IPS DF 19.7 (cell line): ENCODE data around the gene MCOLN2.
"Not testable (repeated sequence)": the region's sequence is repeated elsewhere in the genome, so short reads cannot be mapped to it uniquely, and the experiment has no call there.

Source experiments
- DNase-seq: peaks from one replicate; pipeline ENCODE4 v3.0.0-alpha.2; 2013; ENCODE audit warnings: low read depth, low spot score

MCOLN2 gene

DNA sequence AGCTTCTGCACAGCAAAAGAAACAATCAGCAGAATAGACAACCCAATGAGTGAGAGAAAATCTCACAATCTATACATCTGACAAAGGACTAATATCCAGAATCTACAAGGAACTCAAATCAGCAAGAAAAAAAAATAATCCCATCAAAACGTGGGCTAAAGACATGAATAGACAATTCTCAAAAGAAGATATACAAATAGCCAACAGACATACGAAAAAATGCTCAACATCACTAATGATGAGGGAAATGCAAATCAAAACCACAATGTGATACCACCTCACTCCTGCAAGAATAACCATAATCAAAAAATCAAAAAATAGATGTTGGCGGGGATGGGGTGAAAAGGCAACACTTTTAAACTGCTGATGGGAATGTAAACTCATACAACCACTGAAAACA is 10.4 kb downstream of the MCOLN2 start:
- not testable (repeated sequence) for DNase-seq

DNA sequence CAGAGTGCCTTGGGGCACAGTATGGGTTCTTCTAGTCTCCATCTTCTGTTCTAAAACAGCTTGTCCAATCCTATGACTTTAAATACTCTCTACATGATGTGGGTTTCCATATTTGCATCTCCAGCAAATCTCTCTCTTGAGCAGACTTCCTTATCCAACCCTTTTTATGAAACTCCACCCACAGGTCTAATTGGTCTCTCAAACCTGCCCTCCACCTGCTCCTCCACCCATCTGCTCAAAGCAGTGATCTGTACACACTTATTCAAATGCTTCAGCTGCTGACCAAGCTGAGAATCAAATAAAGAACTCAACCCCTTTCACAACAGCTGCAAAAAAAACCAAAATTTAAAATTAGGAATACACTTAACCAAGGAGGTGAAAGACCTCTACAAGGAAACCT is 11.5 kb downstream of the MCOLN2 start:
- no peak for DNase-seq

DNA sequence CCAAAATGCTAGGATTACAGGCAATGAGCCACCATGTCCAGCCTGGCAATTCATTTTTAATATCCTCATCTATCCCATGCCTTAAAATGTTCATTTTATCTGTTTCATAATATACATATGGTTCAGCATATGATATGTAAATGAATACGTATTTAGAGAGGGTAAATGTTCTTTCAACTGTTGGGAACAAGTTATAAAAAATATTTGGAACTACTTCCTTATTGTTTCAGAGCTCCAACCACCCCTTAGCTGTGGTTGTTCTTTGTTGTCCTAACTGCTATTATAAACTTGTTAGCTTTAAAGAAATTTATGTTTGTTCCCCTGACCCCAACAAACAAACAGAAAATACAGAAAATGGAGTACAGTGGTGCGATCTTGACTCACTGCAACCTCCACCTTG is 14.5 kb downstream of the MCOLN2 start:
- no peak for DNase-seq

DNA sequence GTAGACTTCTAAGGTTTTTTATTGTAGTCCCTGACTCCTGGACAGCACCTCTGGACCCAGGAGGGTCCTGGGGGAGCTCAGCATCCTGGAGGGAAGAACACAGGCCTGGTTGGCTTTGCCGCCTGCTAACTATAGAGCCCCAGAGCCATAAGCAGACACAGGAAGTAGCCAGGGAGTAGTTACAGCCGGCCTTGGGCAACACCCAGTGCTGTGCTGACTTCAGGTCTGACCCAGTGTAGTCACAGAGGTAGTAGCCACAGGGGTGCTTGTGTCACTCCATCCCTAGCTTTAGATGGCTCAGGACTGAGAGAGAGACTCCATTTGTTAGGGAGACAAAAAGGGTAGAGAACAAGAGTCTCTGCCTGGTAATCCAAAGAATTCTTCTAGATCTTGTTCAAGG is 21.9 kb downstream of the MCOLN2 start:
- no peak for DNase-seq

DNA sequence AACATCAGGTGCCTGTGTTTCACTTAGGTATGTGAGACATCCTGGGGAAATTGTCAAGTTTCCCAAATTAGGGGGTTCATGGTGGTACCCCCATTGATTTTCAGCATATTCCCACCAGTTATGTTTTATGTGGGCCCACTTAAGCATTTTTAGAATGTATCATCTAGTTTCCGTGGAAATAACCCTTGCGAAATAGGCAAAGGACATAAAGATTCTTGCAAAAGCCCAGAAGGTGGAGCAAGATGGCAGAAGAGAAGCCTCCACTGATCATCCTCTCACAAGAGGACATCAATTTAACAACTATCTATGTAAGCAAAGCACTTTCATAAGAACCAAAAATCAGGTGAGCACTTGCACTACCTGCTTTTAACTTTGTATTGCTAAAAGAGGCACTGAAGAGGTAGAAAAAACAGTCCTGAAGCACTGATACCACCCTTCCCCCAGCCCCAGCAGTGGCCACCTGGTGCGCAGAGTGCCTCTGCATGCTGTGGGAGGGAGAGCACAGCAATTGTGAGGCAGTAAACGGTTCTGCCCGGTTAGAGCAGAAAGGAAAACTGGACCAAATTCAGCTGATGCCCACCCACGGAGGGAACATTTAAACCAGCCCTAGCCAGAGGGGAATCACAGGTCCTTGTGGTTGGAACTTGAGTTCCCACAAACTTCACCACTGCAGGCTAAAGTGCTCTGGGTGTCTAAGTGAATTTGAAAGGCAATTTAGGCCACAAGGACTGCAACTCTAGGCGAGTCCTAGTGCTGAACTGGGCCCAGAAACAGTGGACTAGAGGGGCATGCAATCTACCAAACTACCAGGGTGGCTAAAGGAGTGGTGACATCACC is 23.2 kb downstream of the MCOLN2 start:
- no peak for DNase-seq

DNA sequence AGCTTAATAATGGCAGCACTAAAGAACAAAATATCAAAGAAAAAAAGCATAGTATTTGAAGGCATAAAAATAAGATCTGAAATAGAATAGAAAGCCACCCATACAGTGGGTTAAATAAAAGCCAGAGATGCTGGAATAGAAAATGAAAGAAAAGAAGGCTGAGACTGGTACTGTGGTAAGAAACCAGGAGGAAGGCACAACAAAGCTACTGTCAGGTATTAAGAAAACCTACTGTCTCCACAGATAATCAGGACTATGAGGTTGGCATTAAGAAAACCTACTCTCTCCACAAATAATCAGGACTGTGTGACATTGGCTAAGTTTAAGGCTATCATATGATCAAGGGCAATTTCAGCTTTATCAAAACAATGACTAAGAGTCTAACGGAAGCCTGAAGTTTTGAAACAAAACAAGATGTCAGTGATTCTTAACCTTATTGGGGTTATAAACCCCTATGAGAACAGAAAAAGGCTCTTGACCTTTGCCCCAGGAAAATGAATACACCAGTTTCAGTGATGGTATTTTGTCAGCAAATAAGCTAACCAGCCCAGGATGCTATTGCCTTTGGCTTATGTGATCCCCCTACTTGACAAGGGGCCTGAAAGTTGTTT is 24.4 kb downstream of the MCOLN2 start:
- DNase-seq: no peak

DNA sequence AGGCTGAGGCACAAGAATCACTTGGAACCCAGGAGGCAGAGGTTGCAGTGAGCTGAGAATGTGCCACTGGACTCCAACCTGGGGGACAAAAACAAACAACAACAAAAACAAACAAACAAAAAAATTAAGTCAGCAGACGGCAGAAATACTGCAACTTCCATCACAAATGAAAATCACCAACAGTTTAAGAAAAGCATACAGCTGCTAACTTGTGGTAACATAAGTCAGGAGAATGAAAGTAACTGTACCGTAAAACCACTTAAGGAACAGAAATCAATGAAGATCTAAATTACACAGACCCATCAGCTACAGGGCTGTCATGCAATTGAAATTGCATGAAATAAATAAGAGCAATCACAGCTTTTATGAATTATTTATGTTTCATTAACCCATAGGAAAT is 25.0 kb downstream of the MCOLN2 start:
- no peak for DNase-seq

DNA sequence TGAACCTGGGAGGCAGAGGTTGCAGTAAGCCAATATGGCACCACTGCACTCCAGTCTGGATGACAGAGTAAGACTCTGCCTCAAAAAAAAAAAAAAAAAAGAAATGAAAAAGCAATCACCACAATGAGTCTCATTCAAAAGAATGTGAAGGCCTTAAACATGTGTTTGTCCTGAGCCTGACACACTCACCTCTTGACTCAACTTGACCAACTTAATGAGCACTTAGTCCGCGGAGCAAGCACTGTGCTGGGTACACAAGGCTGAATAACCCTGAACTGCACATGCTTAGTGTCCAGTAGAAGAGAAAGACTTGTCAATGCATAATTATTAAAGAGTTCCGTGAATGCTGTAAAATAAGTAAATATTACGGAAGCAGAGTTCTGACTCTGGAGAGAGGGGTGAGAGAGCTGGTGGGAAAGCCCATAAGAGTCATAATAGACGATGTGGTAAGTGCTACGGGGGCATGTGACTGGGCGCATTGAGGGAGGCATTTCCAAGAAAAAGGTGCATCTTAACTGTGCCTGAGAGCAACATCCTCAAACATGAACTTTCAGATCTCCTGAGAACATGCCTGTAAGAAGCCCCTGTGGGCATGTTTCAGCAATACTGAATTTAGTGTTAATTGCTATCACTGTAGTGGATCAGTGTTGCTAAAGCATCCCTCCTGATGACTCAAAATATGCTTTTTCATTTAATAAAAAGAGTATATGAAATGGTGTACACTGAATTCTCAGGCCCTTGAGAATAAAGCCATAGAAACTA is 27.2 kb downstream of the MCOLN2 start:
- no peak for DNase-seq

DNA sequence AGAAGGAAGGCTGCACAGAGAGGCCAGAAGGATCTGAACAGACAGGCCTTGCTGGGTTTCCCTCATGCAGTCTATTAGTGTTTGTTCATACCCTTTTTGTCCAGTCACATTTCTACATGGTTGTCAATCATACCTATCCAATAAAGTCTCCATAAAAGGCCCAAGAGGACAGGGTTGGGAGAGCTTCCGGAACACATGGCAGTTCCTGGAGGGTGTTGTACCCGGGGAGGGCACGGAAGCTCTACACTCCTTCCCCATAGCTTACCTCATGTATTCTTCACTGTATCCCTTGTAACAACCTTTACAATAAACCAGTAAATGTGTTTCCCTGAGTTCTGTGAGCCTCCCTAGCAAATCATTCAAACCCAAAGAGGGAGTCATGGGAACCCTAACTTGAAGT is 28.0 kb downstream of the MCOLN2 start:
- DNase-seq: no peak

DNA sequence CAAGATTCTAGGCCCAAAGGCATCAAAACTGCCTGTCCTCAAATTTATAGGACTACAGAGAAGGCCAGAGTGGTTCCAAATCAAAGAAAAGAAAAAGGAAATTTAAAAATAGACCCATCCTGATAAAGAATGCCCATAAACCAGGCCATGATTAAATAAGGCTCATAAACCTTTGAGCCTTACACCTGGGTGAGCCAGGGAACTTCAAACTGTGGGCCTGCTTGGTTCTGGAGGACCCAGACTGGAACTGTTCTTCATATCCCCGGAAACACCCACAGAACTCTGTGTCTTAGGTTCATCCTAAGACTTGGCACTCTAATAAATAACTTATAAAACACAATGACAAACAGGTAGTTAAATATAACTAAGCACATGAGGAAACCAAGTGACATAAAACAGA is 28.8 kb downstream of the MCOLN2 start:
- DNase-seq: no peak

DNA sequence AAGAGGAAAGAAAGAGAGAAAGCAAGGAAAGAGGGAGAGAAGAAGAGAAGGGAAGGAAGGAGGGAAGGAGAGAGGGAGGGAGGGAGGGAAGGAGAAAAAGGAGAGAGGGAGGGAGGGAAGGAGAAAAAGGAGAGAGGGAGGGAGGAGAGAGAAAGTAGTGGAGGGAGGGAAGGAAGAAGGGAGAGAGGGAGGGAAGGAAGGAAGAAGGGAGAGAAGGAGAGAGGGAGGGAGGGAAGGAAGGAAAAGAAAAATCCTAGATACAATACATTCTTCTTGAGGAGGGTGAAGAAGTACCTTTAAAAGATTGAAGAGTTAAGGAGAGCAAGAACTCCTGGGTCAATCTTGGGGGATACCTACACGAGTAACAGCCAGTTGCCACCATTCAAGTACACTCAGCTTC is 29.2 kb downstream of the MCOLN2 start:
- DNase-seq: no peak

DNA sequence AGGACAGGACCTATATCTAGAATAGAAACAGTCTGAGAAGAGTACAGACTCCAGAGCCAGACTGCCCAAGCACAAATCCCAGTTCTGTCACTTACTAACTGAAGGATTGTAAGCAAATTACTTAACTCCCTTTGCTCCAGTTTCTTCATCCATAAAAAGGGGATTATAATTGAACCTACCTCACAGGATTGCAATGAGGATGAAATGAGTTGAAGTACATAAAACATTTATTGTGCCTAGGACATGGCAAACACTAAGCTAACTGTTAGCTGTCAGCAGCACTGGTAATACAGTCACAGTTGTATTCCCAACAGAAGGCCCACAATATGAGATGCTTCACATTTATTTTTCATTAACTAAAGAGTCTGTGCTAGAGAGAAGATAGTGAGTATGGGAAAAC is 33.9 kb downstream of the MCOLN2 start:
- DNase-seq: no peak

DNA sequence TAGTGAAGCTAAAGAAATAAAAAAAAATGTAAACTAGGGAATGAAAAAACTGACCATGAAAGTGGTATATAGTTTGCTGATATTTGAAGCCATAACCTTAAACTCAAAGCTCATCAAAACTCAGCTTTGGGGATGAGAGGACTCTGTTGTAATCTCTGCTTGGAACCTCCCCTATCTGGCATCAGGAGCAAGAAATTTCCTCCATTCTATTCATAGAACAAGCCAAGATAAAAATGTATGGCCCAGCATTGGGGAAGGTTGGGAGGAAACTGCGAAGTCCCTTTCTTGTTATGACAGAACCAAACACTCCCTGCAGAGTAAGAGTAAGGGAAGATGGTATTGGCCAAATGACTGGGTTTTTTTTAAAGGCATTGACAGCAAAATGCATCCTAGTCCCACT is 35.6 kb downstream of the MCOLN2 start:
- DNase-seq: no peak

DNA sequence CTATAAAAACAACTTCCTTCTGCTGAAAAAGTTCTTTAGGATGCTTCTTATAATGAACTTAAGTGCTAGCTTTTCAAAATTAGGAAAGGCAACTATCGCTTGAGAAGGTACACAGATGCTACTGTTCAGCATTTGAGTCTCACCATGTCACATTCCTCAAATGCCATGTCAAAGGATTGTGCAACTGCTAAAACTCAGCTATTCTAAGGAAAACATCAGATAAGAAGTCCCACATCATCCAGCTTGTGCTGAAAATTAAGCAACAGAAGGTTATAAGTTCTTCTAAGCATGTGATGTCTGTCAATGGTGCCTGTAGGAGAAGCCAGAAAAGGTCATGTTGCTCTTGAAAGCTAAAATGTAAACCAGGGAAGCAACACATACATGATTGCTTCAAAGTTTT is 36.5 kb downstream of the MCOLN2 start:
- no peak for DNase-seq

DNA sequence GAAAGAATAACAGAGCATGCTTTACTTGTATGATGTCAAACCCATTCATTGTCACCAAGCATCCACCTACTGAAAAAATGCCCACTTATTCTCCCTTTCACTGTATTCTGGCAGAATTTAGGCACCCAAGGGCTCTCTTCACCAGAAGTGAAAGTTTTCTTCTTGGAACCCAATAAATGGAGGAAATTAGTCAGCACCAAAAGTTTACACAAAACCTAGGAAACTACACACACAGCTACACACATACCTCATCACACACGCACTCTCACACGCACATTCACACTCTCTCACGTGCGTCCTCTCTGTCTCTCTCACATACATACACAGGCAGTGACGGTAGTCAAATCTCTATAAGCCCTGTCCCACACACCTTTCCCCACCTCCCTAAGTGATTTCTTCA is 37.6 kb downstream of the MCOLN2 start:
- no peak for DNase-seq

DNA sequence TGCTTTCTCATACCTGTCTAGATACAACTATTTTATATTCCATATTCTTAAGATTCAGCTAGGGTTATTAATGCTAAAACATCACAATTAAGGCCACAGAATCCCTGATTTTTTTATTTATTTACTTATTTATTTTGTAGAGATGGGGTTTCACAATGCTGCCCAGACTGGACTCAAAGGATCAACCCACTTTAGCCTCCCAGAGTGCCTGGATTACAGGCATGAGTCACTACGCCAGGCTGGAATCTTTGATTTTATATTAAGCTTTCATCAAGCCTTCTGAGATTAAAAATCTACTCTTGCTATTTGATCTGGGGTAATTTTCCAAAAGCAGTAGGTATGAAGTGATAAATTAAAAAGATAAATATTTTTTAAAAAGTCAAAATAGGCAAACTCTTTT is 38.9 kb downstream of the MCOLN2 start:
- no peak for DNase-seq

DNA sequence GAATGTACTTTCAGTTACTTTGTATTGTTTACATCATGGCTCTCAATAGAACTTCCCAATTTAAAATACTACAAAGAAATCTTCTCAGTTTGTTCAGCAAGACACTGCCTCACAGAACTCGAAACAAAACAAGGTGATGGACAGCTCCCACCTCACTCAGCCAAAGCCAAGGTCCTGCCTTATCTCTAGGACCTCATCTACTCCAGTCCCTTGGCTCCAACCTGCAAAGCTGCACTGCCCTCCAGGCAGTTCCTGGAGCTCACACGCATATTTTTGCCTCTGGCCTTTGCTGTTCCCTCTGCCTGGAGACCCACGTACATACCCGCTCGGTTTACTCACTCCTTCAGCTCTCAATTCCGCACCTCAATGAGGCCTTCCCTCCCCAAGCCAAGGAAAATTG is 40.3 kb downstream of the MCOLN2 start:
- no peak for DNase-seq

DNA sequence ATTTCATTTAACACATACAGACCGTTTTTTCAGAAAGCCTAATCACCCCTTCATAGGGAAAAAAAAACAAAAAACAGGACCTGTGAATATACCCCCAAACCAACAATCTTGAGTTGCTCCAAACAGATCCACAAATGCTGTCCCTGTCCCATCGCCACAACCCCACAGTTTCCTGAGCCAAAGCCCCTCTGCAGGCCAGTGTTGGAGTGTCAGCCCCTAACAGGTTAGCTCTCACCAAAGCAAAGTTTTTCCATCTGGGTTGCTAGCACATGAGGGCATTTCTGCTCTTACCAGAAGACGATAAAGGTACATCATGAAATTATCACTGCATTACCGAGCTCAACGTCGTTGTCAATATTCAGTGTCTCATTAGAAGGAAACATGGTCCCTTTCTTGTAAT is 40.8 kb downstream of the MCOLN2 start:
- no peak for DNase-seq

DNA sequence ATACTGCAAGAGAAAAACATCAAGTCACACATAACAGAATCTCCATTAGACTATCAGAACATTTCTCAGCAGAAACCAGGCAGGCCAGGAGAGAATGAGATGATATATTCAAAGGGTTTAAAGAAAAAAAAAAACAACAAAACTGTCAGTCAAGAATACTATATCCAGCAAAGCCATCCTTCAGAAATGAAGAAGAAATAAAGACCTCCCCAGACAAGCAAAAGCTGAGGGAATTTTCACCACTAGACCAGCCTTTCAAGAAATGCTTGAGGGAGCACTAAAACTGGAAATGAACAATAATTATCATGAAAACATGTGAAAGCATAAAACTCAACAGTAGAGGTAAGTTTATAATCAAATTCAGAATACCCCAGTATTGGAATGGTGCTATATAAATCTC is 47.2 kb downstream of the MCOLN2 start:
- DNase-seq: no peak

DNA sequence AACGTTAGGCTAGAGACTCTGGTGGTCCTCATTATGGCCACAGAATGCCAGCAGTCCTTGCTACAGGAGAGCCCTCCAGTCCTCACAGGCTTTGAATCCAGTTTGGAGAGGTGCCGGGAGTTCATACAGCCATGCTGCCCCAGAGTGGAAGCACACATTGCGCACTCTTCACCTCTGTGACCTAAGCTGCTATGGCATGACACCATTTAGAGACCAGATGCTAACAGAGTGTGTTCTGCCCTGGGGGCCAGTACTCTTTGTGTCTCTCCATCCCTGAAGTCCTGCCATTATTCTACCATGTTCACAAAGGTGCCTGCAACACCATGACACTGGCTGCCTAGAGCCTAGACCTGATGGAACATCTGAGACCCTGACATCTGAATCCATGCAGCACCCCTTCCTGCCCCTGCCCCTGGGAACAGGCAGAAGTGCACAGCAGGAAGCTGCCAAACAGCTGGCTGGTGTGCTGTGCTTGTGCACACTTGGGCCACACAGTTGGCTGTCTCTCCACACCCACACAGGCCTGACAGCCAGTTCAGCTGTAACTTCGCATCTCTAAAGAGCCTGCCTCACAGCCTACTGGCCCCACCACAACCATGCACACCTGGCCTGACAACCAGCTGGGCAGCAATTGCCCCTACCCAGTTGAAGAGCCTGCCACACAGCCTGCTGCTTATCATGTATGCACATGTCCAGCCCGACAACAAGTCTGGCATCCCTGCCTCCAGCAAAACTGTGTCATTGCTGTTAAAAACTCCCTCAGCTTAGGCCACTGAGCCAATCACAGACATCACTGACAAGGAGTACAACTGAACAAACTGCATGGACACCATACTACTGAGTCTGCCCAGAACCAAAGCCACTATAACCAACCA is 49.1 kb downstream of the MCOLN2 start:
- DNase-seq: no peak

DNA sequence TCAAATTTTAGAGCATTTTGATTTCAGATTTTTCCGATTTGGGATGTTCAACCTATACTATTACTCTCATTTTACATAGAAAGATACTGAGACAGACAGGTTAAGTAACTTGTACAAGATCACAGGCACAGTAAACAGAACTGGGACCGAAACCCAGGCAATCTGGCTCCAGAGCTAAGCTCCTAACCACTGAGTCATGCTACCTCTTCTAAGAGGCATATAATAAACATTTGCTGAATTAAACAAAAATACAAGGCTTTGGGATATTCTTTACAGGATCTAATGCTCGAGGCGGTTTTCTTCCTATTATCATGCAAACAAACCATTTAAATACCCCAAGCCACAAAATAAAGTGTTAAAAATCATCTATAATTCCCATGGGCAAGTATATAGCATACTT is 50.3 kb downstream of the MCOLN2 start:
- DNase-seq: no peak
